Caki2 (cell line): ENCODE data around the gene PIK3R1. TPM values are rescaled to one million over a fixed set of nuclear protein-coding genes. Genes with fewer than 3 reads are reported as not detected.

Experiments
- DNase-seq: peaks from one replicate; pipeline ENCODE4 v3.0.0-alpha.2; 2015; ENCODE audit warnings: low read depth
- in situ Hi-C: cut with HindIII; loops from 2 replicates; pipeline ENCODE4 v1.10.0; 2016; ENCODE audit warnings: low sequenced_read_pairs, low pct_unique_long_range_greater_than_20kb, mixed read lengths
- total RNA-seq: library from RNA; depleted of rRNA; stranded (reverse); fragments of >200 nt; shearing (Covaris generic); gene quantifications from 2 replicates; pipeline ENCODE4 v1.2.3, GENCODE V29; 2014; ENCODE audit warnings: low replicate concordance

Gene PIK3R1
- total RNA-seq, 1 experiment from 2014 or later = 18.0 TPM

GRCh38 chr5:68259700-68260099, 44.1 kb downstream of the PIK3R1 start:
- in situ Hi-C loops = no loop called here

GRCh38 chr5:68260467-68260866, 44.9 kb downstream of the PIK3R1 start:
- in situ Hi-C loops = no loop called here

More at GRCh38 chr5:68259700-68260099, 44.1 kb downstream of the PIK3R1 start:
- DNase-seq = no peak

GRCh38 chr5:68261169-68261568, 45.6 kb downstream of the PIK3R1 start:
- in situ Hi-C loops = no loop called here
- DNase-seq = no peak

More at GRCh38 chr5:68260467-68260866, 44.9 kb downstream of the PIK3R1 start:
- no peak for DNase-seq

- no peak for DNase-seq
- in situ Hi-C loops = no loop called here
Observed at GRCh38 chr5:68261569-68262065, 46.1 kb downstream of the PIK3R1 start.

GRCh38 chr5:68264024-68264956, 48.7 kb downstream of the PIK3R1 start:
- DNase-seq = no peak

GRCh38 chr5:68265347-68265746, 49.8 kb downstream of the PIK3R1 start:
- no peak for DNase-seq
- in situ Hi-C loops = no loop called here

More at GRCh38 chr5:68264024-68264956, 48.7 kb downstream of the PIK3R1 start:
- in situ Hi-C loops = no loop called here

- DNase-seq = no peak
- in situ Hi-C loops = no loop called here
Observed at GRCh38 chr5:68265822-68266395, 50.4 kb downstream of the PIK3R1 start.

- no peak for DNase-seq
Observed at GRCh38 chr5:68266457-68266856, 50.9 kb downstream of the PIK3R1 start.

GRCh38 chr5:68267066-68267465, 51.5 kb downstream of the PIK3R1 start:
- in situ Hi-C loops = no loop called here
- no peak for DNase-seq

More at GRCh38 chr5:68266457-68266856, 50.9 kb downstream of the PIK3R1 start:
- in situ Hi-C loops = no loop called here

- DNase-seq = no peak
- in situ Hi-C loops = no loop called here
Observed at GRCh38 chr5:68268101-68268851, 52.7 kb downstream of the PIK3R1 start.

GRCh38 chr5:68268852-68269130, 53.2 kb downstream of the PIK3R1 start:
- DNase-seq = no peak
- in situ Hi-C loops = no loop called here

GRCh38 chr5:68269820-68270219, 54.3 kb downstream of the PIK3R1 start:
- in situ Hi-C loops = no loop called here
- DNase-seq = no peak

GRCh38 chr5:68270399-68270975, 54.9 kb downstream of the PIK3R1 start:
- in situ Hi-C loops = no loop called here
- no peak for DNase-seq

GRCh38 chr5:68271124-68271523, 55.6 kb downstream of the PIK3R1 start:
- no peak for DNase-seq
- in situ Hi-C loops = no loop called here

GRCh38 chr5:68272289-68272688, 56.7 kb downstream of the PIK3R1 start:
- in situ Hi-C loops = no loop called here

GRCh38 chr5:68273717-68274409, 58.3 kb downstream of the PIK3R1 start:
- in situ Hi-C loops = no loop called here

More at GRCh38 chr5:68272289-68272688, 56.7 kb downstream of the PIK3R1 start:
- no peak for DNase-seq

GRCh38 chr5:68274847-68275651, 59.5 kb downstream of the PIK3R1 start:
- DNase-seq = no peak

More at GRCh38 chr5:68273717-68274409, 58.3 kb downstream of the PIK3R1 start:
- DNase-seq = no peak

More at GRCh38 chr5:68274847-68275651, 59.5 kb downstream of the PIK3R1 start:
- in situ Hi-C loops = no loop called here
